Stimulated activated CD4-positive, alpha-beta T cell treated with anti-CD3 and anti-CD28 coated beads, Interleukin-1b, Interleukin-23, amount 100 ng/mL, for 24 hours (primary cell): Measurements from ENCODE around the gene CPO.
"Not testable (repeated sequence)": the region's sequence is repeated elsewhere in the genome, so short reads cannot be mapped to it uniquely, and the experiment has no call there.

Experiments used
- DNase-seq, 4 experiments: peaks; one replicate each; pipeline ENCODE4 v3.0.0-alpha.2; 2020; ENCODE audit warnings: low read depth in 4 of 4, low spot score in 1 of 4

Gene CPO, protein sequence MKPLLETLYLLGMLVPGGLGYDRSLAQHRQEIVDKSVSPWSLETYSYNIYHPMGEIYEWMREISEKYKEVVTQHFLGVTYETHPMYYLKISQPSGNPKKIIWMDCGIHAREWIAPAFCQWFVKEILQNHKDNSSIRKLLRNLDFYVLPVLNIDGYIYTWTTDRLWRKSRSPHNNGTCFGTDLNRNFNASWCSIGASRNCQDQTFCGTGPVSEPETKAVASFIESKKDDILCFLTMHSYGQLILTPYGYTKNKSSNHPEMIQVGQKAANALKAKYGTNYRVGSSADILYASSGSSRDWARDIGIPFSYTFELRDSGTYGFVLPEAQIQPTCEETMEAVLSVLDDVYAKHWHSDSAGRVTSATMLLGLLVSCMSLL

DNA sequence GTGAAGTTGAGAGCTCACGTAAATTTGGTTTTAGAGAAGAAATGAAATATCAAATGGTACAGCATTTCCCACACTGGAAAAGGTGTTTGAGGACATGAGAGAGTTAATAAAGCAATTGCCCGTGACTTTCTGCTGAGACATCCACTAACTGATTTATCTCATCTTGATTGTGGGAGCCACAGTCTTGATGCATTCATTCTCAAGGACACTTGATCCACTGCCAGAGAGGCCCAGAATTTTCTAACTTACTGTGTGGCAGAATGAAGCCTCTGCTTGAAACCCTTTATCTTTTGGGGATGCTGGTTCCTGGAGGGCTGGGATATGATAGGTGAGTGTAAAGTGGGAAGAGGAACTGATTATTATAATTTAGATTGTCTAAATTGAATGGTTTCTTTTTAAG lies at the start of gene CPO:
Gene CPO (plus strand): TSS at position 179 of the 400 bp plus-strand sequence. CDS start 82 bp downstream, at position 261.
- no peak for DNase-seq

DNA sequence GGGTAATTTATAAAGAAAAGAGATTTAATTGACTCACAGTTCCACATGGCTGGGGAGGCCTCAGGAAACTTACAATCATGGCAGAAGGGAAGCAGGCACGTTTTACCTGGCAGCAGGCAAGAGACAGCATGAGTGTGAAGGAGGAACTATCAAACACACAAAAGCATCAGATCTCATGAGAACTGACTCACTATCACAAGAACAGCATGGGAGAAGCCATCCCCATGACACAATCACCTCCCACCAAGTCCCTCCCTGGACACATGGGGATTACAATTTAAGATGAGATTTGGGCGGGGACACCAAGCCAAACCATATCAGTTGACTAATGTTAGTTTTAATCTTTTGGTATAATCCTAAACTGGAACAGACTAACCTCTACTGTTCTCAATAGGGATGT lies 49.1 kb upstream of the CPO start:
- no peak for DNase-seq

DNA sequence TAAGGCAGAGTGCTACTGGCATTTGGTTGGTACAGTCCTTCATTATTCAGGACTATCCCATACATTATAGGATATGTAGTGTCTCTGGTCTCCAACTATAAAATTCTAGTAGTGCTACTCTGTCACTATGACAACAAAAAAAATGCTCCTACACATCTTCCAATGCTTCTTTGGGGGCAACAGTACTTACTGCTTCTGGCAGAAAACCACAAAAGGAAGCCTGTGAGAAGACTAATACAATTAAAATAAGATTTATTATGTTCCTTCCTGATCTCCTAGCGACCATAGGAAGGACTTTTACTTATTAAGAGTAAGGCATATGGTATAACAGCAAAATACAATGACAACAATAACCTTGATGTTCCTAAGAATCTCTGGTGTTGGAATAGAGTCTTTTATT lies 48.4 kb upstream of the CPO start:
- DNase-seq: no peak

DNA sequence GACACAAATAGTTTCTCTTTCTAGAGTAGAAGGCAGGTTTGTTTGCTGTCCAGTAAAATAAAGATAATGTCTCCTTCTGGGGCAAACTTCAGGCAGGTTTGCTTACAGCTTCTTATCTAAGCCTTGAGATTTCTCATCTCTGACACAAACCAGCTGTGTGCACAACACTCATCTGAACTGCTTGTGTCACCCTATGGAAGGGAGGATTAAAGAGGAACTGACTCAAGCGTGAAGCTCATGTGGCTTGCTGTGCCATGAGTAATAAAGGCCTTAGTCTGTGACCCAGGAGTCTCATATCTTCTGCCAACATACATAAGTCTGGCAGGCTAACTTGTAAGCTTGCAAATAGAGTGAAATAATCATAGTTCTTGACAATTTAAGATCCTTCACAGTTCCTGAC lies 24.2 kb upstream of the CPO start:
- no peak for DNase-seq

DNA sequence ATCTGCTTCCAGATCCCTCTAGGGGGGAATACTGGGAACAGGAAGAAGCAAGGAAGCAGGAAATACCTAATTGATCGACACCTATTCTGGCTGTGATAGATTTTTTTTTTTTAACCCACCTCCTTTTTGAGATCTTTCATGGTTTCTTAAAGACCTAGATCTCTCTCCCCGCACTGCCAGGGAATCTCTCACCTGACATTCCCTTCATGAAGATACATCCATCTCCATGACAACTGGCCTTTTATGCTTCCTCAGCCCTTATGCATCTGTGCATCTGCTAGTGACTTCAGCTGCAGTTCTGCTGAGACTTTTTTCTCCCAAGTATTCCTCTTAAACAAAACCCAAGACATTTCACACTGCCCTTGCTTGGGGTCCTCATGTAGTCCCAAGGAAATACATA lies 21.1 kb upstream of the CPO start:
- DNase-seq: no peak

DNA sequence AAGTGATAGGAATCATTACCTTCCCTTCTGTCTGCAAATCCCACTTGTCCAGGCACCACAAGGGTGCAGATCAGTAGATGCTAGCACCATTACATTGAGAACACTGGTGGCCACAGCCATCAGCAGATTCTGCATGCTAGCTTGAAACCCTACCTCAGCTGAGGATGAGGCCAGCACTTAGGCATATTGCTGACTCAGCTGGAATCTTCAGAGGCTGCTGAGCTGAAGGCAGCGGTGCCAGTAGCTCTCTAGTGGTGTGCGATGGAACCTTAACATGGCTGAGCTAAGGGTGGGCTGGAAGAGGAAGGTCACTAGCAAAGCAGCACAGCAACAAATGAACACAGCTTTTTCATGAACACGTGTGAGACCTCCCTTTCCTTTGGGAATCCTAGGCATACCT lies 19.0 kb upstream of the CPO start:
- DNase-seq: no peak

DNA sequence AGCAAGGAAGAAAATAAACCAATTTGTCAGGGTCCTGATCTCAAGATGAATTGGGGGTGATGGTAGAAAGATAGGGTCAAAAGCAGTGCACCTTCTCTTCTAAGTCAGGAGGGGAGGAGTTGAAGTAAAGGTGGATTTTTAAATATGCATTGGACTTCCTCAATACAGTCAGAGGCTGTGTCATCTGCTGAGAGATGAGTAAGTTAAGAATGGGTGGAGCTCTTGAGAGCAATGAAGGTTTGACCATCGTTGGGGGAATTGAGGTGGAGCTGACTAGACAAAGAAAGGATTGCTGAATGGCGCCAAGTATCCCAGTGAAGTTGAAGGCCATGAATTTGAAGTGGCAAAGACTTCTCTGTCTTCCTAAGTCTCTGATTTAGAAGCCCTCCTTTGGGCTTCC lies 18.4 kb upstream of the CPO start:
- no peak for DNase-seq

DNA sequence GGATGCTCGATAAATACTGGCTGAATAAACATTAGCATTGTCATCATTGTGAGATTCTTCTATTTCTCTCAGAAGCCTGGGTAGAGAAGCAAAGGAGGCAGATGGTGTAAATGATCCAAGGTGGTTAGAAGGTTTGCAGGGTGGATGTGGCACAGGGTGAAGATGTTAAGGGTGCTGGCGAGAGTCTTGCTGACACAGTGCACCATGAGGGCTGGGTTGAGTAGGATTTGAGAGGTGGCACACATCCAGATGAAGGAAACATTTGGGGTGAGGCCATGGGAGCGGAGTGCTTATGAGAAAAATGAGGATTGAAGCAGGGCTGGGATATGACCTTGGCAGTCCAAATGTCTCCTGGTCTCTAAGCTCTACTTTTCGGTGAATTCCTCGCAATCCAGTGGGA lies 17.8 kb upstream of the CPO start:
- no peak for DNase-seq

DNA sequence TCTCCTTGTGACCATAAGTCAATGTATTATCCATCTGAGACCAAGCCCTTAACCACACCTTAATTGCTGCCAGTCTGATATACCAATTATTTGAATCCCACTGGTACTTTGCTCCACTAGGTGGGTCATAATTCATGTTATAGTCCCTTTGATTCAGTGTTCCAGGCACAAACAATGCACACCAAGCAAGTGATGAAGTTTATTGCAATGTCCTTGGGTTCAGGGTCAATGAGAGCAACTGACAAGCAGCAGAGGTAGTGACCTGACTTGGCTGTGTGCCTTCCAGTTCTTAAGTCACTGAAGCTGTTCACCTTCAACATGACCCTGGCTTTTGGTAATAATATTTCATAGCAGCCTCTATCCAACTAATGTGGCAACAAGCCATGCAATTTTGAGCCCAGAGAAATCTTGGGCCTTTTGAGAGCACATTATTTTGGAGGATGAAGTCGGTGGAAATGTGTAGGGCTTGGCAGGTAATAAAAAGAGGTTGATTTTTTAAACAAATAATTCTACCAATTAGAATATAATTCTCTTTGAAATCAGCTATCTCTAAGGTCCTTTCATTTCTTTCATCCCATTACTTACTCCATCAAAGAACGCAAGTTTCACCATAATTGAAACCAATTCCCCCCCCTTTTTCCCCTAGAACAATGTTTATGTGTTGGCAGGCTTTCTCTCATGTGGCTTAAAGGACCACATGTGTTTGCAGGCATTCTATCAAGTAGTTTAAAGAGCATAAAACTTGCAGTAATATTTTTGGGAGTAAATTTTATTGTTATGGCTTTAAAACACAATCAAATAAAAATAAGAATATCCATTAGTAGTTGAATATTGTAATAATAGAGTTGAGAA lies 3.1 kb upstream of the CPO start:
- DNase-seq: no peak

DNA sequence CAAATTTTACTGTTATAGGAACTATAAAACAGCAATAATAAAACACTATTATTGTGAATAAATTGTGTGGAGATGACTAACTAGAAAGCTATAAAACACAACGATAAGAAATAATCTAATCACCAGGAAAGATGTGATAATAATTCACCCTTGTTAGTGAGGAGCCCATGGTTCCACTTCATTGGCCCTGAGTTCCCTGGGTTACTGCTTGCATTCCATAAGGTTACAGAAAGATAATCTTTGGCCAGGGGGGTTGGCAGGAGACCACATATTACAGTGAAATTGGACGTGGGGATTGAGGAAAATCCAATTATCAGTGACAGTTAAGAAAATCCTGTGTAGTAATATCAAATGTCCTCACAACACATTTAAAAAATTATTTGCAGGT lies 2.5 kb upstream of the CPO start:
- no peak for DNase-seq

DNA sequence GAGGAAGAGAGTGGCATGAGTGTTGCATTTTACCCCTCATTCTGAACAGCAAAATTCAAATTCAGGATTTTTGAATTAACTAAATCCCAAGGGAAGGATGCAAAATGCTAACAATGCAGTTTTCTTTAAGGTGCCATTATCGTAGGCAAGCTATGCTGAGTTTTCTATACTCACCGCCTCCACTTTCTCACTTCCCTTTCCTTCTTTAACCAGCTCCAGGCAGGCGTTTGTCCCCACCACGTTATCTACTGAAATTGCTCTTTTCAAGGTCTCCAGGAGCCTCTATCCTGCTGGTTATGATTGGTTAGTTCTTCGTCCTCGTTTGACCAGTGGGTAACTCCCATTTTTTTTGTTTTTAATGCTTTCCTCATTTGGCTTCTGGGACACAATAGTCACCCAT lies 1.8 kb upstream of the CPO start:
- DNase-seq: no peak

DNA sequence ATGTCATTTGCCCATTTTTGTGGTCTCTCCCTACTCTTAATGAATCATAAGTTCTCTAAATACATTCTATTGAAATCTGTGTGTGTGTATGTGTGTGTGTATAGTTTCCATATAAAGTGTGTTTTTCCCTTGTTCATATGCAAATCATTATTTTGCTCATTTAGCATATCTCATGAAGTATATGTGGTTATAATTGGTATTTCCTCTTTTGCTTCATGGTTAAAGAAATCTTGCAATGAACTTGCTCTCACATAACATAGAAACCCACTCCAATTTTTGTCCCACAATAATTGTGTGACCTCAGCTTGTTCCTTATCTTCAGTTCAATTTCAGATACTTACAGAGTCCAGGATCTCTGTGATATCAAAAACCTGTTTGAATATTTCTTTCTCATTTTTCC lies 1.2 kb downstream of the CPO start:
- DNase-seq: no peak

DNA sequence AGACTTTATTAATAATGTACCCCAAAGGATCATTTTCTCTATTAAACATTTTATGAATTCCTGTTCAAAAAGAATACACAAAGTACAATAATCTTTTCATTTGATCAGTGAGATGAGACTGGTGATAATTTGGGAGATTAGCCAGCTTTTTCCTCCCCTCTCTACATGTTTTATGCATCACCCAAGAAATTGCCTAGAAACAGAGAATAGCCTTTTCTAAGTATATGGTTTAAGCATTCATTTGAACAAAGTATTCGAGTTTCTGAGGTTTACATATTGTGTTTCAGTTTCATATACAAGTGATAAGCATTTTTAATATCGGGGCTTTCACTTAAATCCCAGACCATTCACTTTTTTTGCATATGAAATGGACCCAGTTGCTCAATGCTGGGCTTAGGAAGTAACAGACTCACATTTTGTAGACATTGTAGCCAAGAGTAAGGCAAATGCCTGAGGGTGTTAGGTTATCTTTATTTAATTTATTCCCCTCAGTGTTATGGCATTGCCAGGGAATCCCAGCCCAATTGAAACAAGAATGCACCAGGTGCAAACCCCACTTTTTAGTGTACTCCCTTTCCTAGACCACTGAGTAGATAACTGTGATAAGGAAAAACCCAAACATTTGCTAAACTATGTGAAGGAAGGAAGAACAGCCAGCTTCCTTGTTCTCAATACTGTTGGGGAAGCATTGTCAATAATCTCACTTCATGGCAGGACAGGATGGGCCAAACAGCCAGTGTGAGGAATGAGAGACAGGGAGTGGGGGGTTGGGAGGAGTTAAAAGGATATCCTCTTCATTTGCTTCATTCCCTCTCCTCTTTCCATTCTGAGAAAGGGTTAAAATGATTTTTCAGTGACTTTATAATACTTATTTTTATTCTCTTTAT lies 3.5 kb downstream of the CPO start:
- DNase-seq: no peak

DNA sequence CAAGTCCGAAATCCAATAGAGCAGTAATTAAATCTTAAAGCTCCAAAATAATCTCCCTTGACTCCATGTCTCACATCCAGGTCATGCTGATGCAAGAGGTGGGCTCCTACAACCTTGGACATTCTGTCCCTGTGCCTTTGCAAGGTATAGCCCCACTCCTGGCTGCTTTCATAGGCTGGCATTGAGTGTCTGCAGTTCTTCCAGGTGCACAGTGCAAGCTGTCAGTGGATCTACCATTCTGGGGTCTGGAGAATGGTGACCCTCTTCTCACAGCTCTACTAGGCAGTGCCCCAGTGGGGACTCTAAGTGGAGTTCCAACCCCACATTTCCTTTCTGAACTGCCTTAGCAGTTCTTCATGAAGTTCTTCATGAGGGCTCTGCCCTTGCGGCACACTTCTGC lies 14.1 kb downstream of the CPO start:
- not testable (repeated sequence) for DNase-seq

DNA sequence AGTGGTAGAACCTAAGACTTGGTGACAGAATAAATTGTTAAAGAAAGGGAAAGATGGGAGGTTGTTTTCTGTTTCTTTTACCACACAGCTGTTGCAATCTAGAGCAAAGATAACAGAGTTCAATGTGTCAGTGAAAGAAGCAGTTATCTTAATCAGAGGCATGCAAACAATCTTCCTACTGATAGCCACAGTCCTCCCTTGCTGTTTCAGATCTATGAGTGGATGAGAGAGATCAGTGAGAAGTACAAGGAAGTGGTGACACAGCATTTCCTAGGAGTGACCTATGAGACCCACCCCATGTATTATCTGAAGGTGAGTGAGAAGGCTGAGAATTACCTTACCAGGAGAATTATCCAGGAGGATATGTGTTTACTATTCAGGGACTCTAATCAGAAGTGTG lies 15.9 kb downstream of the CPO start:
- DNase-seq: no peak

DNA sequence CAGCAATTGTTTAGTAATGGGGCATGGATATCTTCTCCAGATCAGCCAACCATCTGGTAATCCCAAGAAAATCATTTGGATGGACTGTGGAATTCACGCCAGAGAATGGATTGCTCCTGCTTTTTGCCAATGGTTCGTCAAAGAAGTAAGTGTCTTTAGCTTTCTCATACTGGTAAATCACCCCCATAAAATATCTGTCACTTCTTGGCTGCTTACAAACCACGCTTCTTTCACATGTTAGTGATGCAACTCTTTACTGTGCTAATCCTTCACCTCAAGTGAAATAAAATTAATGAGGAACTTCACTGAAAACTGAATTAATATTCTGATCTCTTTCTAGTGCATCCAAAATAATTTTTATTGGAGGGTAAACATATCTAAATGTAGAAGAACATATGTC lies 18.9 kb downstream of the CPO start:
- no peak for DNase-seq

DNA sequence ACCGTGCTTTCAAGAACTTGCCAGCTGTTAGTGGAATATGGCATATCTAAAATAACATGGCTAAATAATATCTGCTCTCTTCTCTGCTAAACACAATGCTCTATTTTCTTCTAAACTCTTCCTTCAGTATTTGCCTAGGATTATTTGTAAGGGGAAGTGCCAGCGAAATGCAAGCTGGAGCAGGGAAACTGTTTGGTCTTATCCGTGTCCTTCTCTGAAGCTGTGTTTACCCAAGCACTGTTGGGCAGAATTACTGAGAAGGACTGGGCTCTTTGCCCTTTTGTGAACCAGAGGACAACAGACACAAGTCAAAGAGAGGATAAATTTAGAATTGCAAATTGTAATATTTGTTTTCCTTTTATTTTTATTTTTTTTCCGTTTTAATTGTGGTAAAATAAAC lies 23.6 kb downstream of the CPO start:
- no peak for DNase-seq

DNA sequence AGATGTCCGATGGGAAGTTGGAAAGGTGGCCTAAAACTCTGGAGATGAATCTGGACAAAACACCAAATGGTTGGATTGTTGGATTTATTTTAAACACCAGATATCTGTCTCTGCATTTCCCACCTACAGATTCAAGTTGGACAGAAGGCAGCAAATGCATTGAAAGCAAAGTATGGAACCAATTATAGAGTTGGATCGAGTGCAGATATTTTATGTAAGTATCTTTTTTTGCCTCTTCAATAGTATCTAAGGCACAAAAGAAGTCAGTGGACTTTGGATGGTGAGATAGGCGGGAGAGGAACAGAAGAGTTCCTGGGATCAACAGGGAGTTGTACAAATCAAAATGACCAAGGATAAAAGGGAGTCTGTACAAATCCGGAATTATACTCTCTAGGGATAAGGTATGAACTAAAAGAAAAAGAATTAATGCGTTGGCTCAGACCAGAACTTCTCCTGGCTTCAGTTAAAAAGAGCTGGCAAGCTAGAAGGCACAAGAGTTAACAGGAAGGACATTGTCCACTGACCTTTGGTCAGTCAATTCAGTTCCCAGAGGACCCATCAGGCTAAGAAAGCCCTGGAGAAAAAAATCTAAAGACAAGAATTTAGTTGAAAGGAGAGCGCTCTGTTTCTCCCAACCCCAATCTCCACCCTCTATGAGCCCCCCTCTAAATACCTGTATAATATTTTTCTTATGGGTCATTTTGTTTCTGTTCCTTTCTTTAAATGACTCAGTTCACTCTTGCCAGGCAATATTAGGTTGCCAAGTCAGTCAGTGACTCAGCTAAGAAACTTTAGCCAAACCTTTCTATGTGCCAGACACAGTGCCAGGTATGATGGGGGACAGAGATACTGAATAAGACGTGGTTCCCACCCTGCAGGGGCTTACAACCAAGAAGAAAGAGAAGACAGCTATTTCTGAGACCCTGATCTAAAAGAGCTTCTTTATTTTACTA lies 29.1 kb downstream of the CPO start:
- no peak for DNase-seq

DNA sequence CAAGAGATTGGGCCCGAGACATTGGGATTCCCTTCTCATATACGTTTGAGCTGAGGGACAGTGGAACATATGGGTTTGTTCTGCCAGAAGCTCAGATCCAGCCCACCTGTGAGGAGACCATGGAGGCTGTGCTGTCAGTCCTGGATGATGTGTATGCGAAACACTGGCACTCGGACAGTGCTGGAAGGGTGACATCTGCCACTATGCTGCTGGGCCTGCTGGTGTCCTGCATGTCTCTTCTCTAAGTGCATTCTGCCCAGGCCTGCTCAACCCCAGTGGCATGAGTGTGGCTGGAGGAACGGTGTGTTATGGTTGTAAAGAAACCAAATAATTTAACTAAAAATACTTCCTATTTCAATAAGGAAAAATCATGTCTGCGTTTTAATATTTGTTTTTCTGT lies 29.9 kb downstream of the CPO start:
- no peak for DNase-seq

DNA sequence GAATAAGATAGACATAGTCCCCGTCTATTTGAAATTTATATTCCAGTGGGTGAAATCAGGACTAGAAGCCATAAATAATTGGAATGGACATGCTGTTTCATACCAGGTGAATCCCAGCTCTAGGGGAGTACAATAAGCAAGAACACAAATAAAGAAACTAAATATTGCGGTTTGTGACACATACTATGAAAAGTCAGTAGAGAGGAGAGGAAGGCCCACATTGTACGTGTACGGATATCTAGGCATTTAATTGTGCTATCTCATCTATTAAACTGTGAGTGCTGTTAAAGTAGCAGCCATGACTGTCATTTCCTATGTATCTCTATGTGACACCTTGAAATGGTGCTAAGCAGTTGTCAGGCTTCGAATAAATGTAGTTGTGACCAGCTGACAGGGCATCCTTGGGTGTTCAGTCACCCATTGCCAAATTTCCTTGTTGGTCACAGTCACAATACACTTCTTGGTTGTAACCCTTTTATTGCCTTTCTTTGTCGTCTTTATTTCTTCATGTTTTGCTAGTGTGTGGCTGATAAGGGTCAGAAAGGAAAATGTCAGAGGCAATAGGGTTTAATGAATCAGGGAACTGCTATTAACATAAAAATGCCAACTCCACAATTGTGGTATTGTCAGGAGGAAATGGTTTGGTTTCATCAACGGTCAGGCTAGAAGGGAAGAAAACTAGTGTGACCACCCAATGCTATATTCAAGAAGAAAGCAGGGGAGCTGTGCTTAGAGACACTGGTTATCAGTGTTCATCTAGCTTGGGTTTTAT lies 31.5 kb downstream of the CPO start:
- DNase-seq: no peak
